Renal cortical epithelial cell (primary cell): ENCODE measurements around the gene FUCA1. TPM values are rescaled to one million over a fixed set of nuclear protein-coding genes. Genes with fewer than 3 reads are reported as not detected.
A peak's percentile ranks its signal among the peaks of the same experiment; 100 is the strongest.
"Not testable (repeated sequence)": the region's sequence is repeated elsewhere in the genome, so short reads cannot be mapped to it uniquely, and the experiment has no call there.

Source experiments
- DNase-seq: peaks from one replicate; pipeline ENCODE4 v3.0.0-alpha.2; 2011; ENCODE audit warnings: low read depth
- total RNA-seq: library from RNA; depleted of rRNA; stranded (reverse); fragments of >200 nt; gene quantifications from 2 replicates; pipeline ENCODE4 v1.2.3, GENCODE V29; 2014

FUCA1 gene
- total RNA-seq, 1 donor from 2014 or later: 153 TPM

DNA sequence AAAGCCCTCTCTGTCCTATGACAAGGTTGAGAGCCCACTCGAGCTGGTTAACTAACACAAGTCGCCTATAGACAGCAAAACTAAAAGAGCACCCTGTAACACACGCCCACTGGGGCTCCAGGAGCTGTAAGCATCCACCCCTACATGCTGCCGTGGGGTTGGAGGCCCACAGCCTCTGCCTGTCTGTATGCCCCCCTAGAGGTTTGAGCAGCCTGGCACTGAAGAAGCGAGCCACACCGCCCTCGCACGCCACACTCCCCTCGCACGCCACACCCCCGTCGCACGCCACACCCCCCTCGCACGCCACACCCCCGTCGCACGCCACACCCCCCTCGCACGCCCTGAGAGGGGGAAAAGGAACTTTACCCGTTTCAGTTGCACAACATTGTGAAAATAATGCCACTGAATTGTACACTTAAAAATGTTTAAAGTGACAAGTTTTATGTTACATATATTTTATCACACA lies 29.7 kb downstream of the FUCA1 start:
- DNase-seq: peak; percentile 17

DNA sequence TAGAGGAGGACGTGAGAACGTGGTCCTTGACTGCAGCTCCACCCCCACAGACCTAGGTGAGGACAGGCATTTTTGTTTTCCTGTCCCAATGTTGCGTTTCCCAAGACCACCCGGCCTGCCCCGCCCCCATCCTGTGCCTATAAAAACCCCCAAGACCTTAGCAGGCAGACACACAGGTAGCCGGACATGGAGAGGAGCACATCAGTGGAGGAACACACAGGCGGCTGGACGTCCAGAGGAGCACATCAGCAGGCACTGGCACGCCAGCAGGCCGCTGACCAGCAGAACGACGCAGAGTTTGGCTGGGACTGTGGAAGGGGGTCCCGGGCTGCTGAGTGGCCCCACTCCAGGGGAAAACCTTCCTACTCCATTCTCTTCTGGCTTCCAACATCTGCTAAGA lies 30.2 kb downstream of the FUCA1 start:
- no peak for DNase-seq

DNA sequence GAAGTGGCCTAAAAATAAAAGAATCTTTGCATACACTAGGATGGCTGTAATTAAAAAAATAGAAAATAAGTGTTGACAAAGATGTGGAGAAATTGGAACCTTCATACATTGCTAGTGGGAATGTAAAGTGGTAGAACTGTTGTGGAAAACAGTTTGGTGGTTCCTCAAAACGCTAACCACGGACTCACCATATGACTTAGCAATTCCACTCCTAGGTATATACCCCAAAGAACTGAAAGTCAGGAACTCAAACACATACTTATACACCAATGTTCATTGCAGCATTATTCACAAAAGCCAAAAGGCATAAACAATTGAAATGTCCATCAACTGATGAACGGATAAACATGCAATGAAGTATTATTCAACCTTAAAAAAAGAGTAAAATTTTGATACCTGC lies 32.1 kb downstream of the FUCA1 start:
- DNase-seq: no peak

DNA sequence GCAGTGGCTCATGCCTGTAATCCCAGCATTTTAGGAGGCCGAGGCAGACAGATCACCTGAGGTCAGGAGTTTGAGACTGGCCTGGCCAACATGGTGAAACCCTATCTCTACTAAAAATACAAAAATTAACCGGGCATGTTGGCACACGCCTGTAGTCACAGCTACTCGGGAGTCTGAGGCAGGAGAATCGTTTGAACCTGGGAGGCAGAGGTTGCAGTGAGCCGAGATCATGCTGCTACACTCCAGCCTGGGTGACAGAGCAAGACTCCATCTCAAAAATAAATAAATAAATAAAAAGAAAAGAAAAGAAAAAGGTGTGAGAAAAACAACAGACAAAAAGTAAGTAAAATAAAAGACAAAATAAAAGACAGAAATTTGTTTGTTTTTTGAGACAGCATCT lies 33.9 kb downstream of the FUCA1 start:
- DNase-seq: not testable (repeated sequence)

DNA sequence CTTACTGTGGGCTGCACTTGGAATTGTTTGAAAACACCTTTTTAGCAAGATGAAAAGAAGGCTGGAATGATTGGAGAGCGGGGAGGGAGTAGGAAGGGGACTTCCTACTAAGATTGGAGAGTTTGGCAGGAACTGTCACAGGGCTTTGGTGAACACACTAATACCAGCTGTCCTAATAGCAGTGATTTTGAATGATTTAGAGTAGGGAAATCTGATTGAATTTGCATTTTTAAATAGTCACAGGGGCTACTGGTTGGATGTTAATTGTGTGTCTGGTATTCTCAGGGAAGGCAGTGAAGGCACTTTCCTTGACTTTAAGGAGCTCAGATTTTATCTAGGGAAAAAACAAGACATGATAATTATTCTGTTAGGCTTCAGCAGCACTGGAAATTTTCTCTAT lies 40.4 kb downstream of the FUCA1 start:
- no peak for DNase-seq

DNA sequence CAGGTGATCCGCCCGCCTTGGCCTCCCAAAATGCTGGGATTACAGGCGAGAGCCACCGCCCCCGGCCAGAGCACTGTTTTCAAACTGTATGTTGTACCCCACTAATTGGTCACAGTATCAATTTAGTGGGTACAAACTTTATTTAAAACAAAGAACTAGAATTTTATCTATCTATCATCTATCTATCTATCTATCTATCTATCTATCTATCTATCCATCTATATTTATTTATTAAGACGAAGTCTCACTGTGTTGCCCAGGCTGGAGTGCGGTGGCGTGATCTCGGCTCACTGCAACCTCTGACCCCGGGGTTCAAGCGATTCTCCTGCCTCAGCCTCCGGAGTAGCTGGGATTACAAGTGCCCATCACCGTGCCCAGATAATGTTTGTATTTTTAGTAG lies 41.5 kb downstream of the FUCA1 start:
- not testable (repeated sequence) for DNase-seq

DNA sequence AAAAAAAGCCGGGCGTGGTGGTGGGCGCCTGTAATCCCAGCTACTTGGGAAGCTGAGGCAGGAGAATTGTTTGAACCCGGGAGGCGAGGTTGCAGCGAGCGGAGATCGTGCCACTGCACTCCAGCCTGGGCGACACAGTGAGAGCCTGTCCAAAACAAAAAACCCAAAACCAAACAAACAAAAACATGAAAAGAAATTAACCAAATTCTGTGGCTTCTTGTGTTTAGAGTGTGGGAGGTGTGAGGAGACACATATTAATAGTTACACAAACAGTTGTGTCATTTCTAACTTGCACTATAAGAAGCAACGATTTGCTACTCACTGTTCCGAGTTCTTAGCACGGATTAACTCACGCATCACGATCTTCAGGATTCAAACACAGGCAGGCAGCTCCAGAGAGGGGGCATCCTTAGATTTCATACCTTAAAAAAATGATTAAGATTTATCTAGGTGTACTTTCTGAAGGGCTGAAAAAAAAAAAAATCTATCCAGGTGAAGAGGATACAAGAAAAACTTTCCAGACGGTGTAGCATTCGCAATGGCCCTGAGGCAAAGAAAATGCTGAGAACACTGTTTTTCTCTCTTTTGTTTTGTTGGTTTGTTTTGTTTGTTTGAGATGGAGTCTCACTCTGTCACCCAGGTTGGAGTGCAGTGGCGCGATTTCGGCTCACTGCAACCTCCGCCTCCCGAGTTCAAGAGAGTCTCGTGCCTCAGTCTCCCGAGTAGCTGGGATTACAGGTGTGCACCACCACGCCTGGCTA lies 42.1 kb downstream of the FUCA1 start:
- DNase-seq: no peak

DNA sequence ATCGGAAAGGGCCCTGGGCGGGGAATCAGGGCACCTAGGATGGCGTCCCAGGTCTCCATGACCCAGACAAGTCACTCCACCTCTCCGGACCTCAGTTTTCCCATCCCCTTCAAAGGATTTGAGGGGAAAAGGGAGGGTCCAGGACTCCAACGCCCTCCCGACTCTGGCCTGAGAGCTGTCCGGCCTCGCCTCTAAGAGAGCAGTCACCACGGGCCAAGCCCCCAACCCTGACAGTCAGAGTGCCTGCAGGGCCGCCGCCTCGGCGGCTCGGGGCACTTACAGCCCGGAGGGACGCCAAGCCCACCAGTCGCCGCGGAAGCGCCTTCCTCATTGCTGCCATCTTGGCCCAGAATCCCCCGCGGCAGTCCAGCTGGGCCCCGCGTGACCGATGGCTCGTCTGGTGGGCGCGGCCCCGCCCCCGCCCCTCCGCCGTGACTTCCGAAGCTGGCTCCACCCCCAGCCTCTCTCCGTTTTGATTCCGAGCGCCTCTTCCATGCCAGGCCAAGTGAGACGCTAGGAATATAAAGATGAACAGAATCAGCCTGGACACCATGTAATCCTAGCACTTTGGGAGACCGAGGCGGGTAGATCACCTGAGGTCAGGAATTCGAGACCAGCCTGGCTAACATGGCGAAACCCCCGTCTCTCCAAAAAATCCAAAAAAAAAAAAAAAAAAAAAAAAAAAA lies 42.9 kb downstream of the FUCA1 start, which contains the start of gene HMGCL:
HMGCL (minus strand) TSS at position 354 of the 686 bp plus-strand sequence; CDS start at position 340, 14 bp downstream.
- DNase-seq: peak; percentile 72

DNA sequence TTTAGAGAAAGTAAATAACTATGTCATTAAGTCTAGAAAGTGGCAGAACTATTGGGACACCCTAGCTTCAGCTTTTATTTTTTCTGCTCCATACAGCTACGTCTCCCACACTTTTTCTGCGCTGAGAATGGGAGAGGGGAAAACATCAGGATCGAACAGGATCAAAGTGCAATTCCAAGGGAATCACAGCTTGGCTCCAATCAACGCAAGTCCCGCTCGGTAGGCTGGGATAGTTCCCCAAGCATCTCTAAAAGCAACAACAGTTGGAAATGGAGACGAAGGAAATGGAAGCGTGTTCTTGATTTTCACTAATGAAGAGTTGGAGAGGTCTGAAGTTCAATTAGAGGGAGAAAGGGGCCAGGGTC lies 43.4 kb downstream of the FUCA1 start:
- peak; percentile 7 for DNase-seq

DNA sequence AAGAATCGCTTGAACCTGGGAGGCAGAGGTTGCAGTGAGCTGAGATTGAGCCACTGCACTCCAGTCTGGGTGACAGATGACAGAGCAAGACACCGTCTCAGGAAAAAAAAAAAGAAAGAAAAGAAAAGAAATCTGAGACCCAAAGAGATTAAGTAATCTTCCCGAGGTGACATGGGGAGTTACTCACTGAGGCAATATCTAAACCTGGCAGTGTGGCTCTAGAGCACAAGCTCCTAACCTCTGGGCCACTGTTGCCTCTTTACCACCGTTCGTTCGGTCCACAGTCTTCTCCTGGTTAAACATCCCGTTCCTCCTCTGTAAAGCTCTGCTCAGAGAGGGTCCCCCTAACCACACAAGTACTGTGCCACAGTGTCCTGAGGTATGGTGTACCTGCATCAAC lies 44.3 kb downstream of the FUCA1 start:
- DNase-seq: no peak

DNA sequence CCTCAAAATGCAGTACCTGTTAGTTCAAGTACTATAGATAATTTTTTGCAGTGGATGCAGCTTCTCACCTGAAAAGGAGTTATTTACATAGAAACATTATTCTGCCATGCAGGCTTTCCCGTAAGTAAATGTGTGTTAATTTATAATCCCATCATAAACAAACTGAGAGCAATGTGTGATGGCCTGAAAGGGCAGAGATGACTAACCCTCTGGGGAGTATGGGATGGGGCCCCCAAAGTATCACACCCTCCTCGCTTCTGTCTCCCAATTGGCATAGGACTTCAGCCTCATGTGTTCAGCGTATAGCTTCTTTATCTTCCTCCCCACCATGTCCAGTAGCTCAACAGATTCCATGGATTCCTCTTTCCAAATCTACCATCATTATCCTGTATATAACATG lies 50.5 kb downstream of the FUCA1 start:
- DNase-seq: no peak

DNA sequence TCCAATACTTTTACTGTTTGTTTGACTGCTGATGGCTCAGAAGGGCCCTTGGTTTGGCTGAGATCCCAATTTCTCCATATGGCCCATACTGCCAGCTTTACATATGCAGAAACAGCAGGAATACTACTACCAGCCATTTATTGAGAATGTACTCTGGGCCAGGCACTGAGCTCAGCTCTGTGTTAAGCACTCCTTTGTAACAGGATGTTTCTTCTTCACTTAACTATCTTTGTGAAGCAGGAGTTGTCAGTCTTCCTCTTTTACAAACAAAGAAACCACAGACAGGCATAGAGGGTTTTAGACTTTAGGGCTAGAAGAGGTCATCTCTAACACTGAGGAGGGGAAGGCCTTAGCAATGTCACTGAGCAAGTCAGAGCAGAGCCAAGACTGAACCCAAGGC lies 51.2 kb downstream of the FUCA1 start:
- no peak for DNase-seq

DNA sequence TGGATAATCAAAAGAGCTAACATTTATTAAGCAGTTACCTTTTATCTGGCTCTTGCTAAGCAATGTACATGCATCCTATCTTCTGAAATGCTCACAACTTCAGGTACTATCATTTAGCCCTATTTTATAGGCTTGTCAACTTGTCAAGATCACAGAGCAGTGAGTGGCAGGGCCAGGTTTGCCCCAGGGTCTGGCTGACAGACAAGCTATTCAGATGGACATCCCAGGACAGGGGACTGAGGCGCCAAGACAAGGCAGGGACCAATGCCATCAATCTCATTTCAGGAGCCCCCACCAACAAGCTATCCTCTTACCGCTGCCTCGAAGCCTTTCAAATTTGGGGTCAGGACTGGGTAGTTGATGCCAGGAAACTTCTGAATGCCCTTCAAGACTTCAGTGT lies 51.7 kb downstream of the FUCA1 start:
- no peak for DNase-seq

DNA sequence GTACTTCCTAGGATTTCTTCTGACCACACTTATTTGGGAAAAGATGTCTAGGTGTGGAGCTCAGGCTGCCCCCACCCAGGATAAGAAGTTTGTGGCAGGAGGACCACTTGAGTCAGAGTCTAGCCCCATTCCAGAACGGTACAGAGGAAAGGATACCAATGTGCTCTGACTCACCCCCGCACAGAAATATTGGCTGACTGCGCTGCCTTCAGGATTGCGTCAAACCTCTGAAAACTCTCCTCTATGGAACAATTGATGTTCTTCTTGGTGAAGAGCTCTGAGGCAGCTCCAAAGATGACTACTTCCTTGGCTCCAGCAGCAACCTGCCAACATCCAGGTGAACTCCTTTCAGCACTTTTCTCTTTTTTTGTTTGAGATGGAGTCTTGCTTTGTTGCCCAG lies 54.1 kb downstream of the FUCA1 start:
- DNase-seq: no peak

DNA sequence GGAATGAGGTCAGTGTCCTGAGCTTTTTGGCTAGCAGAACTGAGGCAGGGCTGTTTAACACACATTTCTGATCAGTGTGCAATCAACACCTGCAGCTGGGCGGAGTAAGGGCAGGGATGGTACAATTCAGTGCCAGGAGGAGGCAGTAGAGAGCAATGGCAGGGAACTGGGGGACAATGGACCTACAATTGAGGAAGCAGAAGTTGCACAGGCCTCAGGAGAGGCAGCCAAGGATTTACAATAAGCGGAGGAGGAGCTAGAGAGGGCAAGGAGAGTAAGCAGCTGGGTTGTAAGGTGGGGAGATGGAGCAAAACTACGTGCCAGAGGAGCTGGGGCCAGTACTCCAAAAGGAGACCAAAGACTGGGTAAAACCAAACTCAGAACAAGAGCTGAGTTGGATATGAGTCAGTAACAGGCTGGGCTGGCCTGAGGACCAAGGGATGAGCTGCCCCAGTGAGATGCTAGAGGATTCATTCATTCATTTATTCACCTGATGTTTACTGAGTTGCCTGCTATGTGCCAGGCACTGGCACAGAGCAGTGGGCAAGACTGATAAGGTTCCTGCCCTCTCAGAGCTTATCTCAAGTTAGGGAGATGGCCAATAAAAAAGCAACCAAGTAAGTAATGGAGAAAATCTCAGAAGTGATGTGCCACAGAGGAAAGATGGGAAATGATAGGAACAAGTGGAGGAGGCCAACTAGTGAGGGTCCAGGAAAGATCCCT lies 57.1 kb downstream of the FUCA1 start:
- peak; percentile 41 for DNase-seq

DNA sequence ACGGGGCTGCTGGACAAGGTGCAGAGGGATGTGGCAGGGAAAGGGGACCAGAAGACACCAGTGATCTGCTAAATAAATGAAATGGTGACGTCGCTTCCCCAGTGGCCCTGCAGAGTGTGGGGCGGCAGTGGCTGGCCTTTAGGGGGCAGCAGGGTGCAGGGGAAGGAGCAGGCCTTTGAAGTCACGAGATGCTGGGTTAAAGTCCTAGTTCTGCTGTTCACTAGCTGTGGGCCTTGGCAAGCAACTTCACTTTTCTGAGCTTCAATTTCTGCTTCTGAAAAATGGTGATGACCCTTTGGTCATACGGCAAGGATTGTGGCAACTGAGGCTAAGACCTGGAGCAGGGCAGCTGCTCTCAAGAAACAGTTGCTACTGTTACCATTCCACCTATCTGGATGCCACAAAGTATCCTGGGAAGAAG lies 58.3 kb downstream of the FUCA1 start:
- peak; percentile 69 for DNase-seq

DNA sequence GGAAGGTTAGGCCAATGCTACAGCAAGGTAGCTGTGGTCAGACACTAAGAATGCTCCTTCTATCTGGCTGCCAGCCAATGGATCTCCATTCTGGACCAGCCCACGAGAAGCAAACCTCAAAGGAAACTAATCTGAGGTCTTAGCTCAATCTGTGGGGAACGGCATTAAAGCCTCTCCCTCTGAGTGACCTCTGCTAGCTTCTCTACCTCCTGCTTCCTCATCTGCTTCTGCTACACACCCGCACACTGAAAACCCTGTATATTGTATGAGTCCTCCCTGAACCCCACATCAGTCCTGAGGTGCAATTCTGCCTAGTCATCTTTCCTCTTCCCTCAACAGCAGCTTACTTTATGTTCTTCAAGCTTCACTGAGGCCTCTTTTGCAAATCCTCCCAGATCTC lies 60.6 kb downstream of the FUCA1 start:
- no peak for DNase-seq

DNA sequence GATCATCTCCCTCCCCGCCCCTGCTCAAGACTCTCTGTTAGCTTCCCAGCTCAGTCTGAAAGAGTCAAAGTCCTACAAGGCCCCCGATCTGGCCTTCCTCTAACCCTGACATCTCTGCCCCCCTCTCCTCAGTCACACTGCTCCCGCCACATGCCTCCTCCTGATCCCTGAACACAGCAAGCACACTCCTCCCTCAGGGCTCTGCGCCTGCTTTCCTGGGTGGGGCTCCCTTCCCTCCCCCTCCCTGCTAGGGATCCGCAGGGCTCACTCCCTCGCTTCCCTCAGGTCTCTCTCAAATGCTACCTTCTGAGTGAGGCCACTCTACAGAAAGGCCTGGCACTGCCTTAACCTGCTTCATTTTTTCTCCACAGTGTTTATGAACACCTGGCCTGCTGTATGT lies 61.8 kb downstream of the FUCA1 start:
- DNase-seq: no peak

DNA sequence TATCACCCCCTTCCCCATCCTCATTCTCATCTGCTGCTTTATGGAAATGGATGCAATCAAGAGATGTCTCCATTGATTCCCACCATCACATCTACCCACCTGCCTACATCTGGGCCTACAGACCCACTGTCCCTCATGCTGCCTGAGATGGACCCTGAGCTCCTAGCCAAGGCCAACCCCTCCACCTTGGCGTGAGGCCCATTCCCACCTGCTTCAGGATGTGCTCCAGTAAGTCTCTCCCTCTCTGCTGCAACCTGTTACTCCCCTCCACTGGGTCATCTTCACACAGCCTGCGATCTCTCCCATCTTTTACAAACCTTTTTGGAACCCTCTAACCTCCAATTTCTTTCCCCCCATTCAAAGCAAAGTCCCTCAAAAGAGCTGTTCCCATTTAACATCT lies 63.1 kb downstream of the FUCA1 start:
- no peak for DNase-seq

DNA sequence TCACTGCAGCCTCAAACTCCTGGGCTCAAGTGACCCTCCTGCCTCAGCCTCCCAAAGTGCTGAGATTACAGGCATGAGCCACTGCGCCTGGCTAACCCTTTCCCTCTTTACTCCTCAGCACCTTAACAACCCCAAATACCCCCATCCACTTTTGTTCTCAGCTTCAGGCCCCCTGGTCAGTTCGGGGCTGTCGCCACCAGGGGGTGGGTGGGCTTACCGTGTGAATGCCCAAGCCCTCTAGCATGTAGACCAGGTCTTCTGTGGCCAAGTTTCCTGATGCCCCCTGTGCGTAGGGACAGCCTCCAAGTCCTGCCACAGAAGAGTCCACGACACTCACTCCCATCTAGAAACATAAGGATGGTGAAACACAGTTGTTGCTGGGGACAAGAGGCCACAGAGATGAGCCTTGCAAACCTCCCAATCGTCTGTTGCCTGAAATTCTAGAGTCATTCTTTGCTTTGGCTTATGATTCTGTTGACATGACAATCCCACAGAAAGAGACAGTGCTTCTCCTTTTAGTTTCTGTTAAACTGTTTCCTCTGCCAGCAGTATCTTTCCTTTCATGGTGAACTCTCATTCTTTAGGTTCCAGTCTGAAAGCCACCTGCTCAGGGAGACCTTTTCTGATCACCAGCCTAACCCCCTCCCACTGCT lies 63.8 kb downstream of the FUCA1 start:
- no peak for DNase-seq

DNA sequence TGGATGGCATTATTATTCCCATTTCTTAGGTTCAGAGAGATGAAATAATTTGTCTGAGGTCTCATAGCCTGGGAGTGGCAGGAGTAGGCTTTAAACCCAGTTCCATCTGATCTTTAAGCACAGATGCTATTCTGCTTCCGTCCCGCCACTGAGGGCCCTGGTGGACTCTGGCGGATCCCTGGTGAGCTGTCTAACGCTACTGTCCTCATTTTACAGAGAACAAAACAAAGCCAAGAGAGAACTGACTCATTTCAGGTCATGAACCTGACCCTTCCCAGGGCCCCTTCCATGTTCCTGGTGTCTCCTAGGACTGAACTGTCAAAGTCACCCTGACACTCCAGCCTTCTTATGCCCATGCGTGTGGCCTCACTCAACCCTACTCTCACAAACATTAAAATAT lies 64.4 kb downstream of the FUCA1 start:
- DNase-seq: no peak

DNA sequence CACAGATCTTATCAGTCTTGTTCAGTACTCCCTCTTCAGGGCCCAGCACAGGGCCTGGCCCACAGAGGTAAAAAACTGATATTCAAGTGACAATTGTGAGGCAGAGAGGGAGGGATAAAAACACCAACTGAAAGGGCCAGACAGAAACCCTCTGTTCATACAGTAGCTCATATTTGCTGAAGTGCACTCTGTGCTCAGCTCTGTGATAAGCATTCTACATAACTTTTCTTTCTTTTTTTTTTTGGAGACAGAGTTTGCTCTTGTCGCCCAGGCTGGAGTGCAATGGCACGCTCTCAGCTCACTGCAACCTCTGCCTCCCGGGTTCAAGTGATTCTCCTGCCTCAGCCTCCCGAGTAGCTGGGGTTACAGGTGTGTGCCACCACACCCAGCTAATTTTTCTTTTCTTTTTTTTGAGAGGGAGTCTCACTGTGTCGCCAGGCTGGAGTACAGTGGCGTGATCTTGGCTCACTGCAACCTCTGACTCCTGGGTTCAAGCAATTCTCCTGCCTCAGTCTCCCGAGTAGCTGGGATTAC lies 65.2 kb downstream of the FUCA1 start:
- not testable (repeated sequence) for DNase-seq
